Spinal cord (tissue), 10 donors: ENCODE results near the gene TELO2. TPM values are rescaled to one million over a fixed set of nuclear protein-coding genes. Genes with fewer than 3 reads are reported as not detected.

Experiments
- DNase-seq, 6 donors: peaks; one replicate each; pipeline versions ENCODE4 v3.0.0 to v3.0.0-alpha.2; 2013 to 2015; ENCODE audit warnings: low spot score in 6 of 6, low read depth in 4 of 6
- H3K27ac ChIP-seq: one replicate; pipeline ENCODE4 v1.5.1; 2013; ENCODE audit warnings: low read depth, low read length, control low read depth
- H3K27me3 ChIP-seq: one replicate; pipeline ENCODE4 v1.6.1; 2013; ENCODE audit warnings: low read length; ENCODE audit not compliant: control insufficient read depth, insufficient read depth
- H3K36me3 ChIP-seq: one replicate; pipeline ENCODE4 v1.6.1; 2013; ENCODE audit warnings: low read length; ENCODE audit not compliant: control insufficient read depth, insufficient read depth
- H3K4me1 ChIP-seq: one replicate; pipeline ENCODE4 v1.6.1; 2013; ENCODE audit warnings: low read length; ENCODE audit not compliant: control insufficient read depth, insufficient read depth
- H3K4me3 ChIP-seq: one replicate; pipeline ENCODE4 v1.5.1; 2013; ENCODE audit warnings: low read depth, low read length, control low read depth
- H3K9me3 ChIP-seq: one replicate; pipeline ENCODE4 v1.6.1; 2013; ENCODE audit warnings: low read length; ENCODE audit not compliant: control insufficient read depth, insufficient read depth
- whole genome bisulfite sequencing: methylation state at CpG from one replicate; pipeline ENCODE4 v1.1.5; 2013; ENCODE audit warnings: missing lambda C conversion rate; ENCODE audit not compliant: insufficient coverage; 5-methylcytosine and 5-hydroxymethylcytosine counted together
- polyA plus RNA-seq, 2 donors: library from polyadenylated mRNA; unstranded; fragments of 120-200 nt; gene quantifications; one replicate each; pipeline ENCODE4 v1.2.1, GENCODE V29; 2013; ENCODE audit not compliant: insufficient read length in 2 of 2
- total RNA-seq, 2 donors: library from RNA; depleted of rRNA in 1 of 2; stranded (reverse); fragments of 120-200 nt in 1 of 2; fragments of >200 nt in 1 of 2; gene quantifications; one replicate each; pipeline versions ENCODE4 v1.2.3 to v1.2.4, GENCODE V29; 2013 to 2014
- donor health status: healthy.

TELO2 gene
- total and polyA plus RNA-seq, 4 donors, result 16.9 to 65.6 (median 37.8) TPM

GRCh38 chr16:1532771-1533170, 39.6 kb downstream of the TELO2 start:
- Histone ChIP-seq H3K27ac (peak overlapping the region; percentile 61), H3K9me3 (no peaks in the 10 kb centered on the region), H3K4me3 (no peak overlapping the region), H3K36me3 (peaks cover 90% of the 10 kb centered on the region), H3K4me1 (peaks cover 52% of the 10 kb centered on the region), H3K27me3 (no peaks in the 10 kb centered on the region)
- 86% methylated on average over 9 of the region's 10 CpGs for WGBS
- no peak for DNase-seq

- peak within 1 kb of the TSS; percentile 43 for H3K4me3 ChIP-seq
- H3K9me3 ChIP-seq, result no peaks in the 10 kb centered on the region
- no peaks in the 10 kb centered on the region for H3K27me3 ChIP-seq
- DNase-seq, result peak in 1 of 6 donors; percentile 45
- peak within 1 kb of the TSS; percentile 61 for H3K27ac ChIP-seq
- peaks cover 52% of the 10 kb centered on the region for H3K4me1 ChIP-seq
- WGBS, result 80% methylated on average over 27 of the region's 27 CpGs
- H3K36me3 ChIP-seq, result peaks cover 91% of the 10 kb centered on the region
Measured at GRCh38 chr16:1533443-1533951, 40.3 kb downstream of the TELO2 start, which contains the start of gene TMEM204. Gene TMEM204 (plus strand): TSS chr16:1533666. CDS start chr16:1534276, 610 bp downstream.

- H3K4me1 ChIP-seq, result peaks cover 50% of the 10 kb centered on the region
- no peak for DNase-seq
- 84% methylated on average over 55 of the region's 57 CpGs for WGBS
- peak overlapping the region; percentile 61 for H3K27ac ChIP-seq
- peak overlapping the region; percentile 43 for H3K4me3 ChIP-seq
- H3K27me3 ChIP-seq, result no peaks in the 10 kb centered on the region
- H3K36me3 ChIP-seq, result peaks cover 91% of the 10 kb centered on the region
- no peaks in the 10 kb centered on the region for H3K9me3 ChIP-seq
Measured at GRCh38 chr16:1534021-1535020, 41.2 kb downstream of the TELO2 start.

- peaks cover 93% of the 10 kb centered on the region for H3K36me3 ChIP-seq
- peak overlapping the region; percentile 29 for H3K27ac ChIP-seq
- H3K27me3 ChIP-seq, result no peaks in the 10 kb centered on the region
- H3K4me3 ChIP-seq, result peak overlapping the region; percentile 43
- H3K4me1 ChIP-seq, result peaks cover 43% of the 10 kb centered on the region
- no peaks in the 10 kb centered on the region for H3K9me3 ChIP-seq
- WGBS, result 69% methylated on average over 39 of the region's 39 CpGs
- no peak for DNase-seq
Measured at GRCh38 chr16:1535391-1536291, 42.5 kb downstream of the TELO2 start.

- H3K27ac ChIP-seq, result no peak overlapping the region
- H3K27me3 ChIP-seq, result no peaks in the 10 kb centered on the region
- H3K9me3 ChIP-seq, result no peaks in the 10 kb centered on the region
- no peak overlapping the region for H3K4me3 ChIP-seq
- peaks cover 94% of the 10 kb centered on the region for H3K36me3 ChIP-seq
- peaks cover 43% of the 10 kb centered on the region for H3K4me1 ChIP-seq
- DNase-seq, result no peak
- 88% methylated on average over 13 of the region's 13 CpGs for WGBS
Measured at GRCh38 chr16:1536601-1537000, 43.4 kb downstream of the TELO2 start.

GRCh38 chr16:1537138-1537577, 44.0 kb downstream of the TELO2 start:
- WGBS, result 93% methylated on average over 25 of the region's 27 CpGs
- Histone ChIP-seq H3K4me1 (peaks cover 41% of the 10 kb centered on the region), H3K27me3 (no peaks in the 10 kb centered on the region), H3K9me3 (no peaks in the 10 kb centered on the region), H3K27ac (no peak overlapping the region), H3K36me3 (peaks cover 95% of the 10 kb centered on the region), H3K4me3 (no peak overlapping the region)
- no peak for DNase-seq

- peaks cover 96% of the 10 kb centered on the region for H3K36me3 ChIP-seq
- DNase-seq, result no peak
- H3K9me3 ChIP-seq, result no peaks in the 10 kb centered on the region
- 91% methylated on average over 26 of the region's 26 CpGs for WGBS
- no peaks in the 10 kb centered on the region for H3K27me3 ChIP-seq
- H3K4me3 ChIP-seq, result no peak overlapping the region
- H3K27ac ChIP-seq, result no peak overlapping the region
- H3K4me1 ChIP-seq, result peaks cover 40% of the 10 kb centered on the region
Measured at GRCh38 chr16:1537763-1538289, 44.7 kb downstream of the TELO2 start.

- 81% methylated on average over 22 of the region's 22 CpGs for WGBS
- no peak for DNase-seq
- H3K9me3 ChIP-seq, result no peaks in the 10 kb centered on the region
- no peaks in the 10 kb centered on the region for H3K27me3 ChIP-seq
- H3K4me3 ChIP-seq, result no peak overlapping the region
- H3K36me3 ChIP-seq, result peaks cover 91% of the 10 kb centered on the region
- H3K4me1 ChIP-seq, result peaks cover 31% of the 10 kb centered on the region
- H3K27ac ChIP-seq, result no peak overlapping the region
Measured at GRCh38 chr16:1538804-1539520, 45.8 kb downstream of the TELO2 start.
